Astrocyte of the spinal cord (primary cell): ENCODE data around the gene HMOX2.

ENCODE experiments used
- DNase-seq: peaks from one replicate; pipeline ENCODE4 v3.0.0; 2011; ENCODE audit warnings: low read depth, low spot score
- H3K4me3 ChIP-seq: 2 replicates; pipeline ENCODE4 v1.5.1; 2011; ENCODE audit warnings: low read depth, mild to moderate bottlenecking, low read length, moderate library complexity
- in situ Hi-C: cut with HindIII; loops from 2 replicates; pipeline ENCODE4 v1.10.0; 2017; ENCODE audit warnings: low sequenced_read_pairs
- TF ChIP-seq, protein P1 (sequence below): IDR thresholded peaks from 2 replicates; pipeline ENCODE4 v1.5.1; 2012; ENCODE audit warnings: low read depth, mild to moderate bottlenecking, low read length, inconsistent platforms

The HMOX2 gene

DNA sequence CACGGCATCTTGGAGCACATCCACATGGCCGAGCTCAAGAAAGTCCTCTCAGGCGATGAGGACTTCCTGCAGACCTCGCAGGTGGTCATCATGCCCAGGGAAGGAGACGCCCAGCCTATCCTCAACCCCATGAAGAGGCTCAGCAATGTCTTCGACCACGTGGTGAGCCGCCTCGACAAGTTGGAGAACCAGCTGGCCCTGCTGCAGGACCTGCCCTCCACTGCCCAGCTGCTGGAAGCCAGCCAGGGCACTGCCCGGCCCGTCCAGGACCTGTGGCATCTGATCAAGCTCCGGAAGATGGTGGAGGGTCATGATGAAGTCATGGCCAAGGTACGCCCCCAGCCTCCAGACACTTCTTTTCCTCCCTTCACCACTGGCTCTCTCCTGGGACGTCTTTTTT, 80.4 kb downstream of the HMOX2 start:
- no peak for DNase-seq
- no peak overlapping the region for H3K4me3 ChIP-seq
- in situ Hi-C loops, result no loop called here
- TF ChIP-seq, protein P1, sequence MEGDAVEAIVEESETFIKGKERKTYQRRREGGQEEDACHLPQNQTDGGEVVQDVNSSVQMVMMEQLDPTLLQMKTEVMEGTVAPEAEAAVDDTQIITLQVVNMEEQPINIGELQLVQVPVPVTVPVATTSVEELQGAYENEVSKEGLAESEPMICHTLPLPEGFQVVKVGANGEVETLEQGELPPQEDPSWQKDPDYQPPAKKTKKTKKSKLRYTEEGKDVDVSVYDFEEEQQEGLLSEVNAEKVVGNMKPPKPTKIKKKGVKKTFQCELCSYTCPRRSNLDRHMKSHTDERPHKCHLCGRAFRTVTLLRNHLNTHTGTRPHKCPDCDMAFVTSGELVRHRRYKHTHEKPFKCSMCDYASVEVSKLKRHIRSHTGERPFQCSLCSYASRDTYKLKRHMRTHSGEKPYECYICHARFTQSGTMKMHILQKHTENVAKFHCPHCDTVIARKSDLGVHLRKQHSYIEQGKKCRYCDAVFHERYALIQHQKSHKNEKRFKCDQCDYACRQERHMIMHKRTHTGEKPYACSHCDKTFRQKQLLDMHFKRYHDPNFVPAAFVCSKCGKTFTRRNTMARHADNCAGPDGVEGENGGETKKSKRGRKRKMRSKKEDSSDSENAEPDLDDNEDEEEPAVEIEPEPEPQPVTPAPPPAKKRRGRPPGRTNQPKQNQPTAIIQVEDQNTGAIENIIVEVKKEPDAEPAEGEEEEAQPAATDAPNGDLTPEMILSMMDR, result no peak

DNA sequence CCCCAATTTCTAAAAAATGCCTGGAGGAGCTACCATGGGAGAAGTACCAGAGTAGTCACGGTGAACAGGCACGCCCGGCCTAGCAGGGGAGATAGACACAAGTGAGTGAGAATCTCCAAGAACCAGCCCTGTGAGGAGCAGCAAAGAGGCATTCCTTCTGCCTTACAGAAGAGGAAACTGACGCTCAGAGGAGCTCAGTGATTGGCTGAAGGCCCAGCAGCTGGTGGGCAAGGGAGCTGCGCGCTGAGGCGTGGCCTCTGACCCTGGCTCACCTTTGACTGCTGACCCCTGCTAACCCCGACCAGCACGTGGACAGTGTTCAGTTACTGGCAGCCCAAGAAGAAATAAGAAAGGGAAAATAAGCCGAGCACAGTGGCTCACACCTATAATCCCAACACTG, 81.8 kb downstream of the HMOX2 start:
- in situ Hi-C loops, result no loop called here
- TF ChIP-seq, protein P1, result no peak

More for the DNA sequence above, 81.8 kb downstream of the HMOX2 start:
- DNase-seq, result no peak
- H3K4me3 ChIP-seq, result no peak overlapping the region
